Fibroblast of pulmonary artery (primary cell): ENCODE data around the gene TTLL8.

Experiments used
- DNase-seq: peaks from one replicate; pipeline ENCODE4 v3.0.0-alpha.2; 2010; ENCODE audit warnings: low read depth
- H3K4me3 ChIP-seq: replicated peaks from 2 replicates; pipeline ENCODE4 v1.5.1; 2011; ENCODE audit warnings: low read depth, mild to moderate bottlenecking, control low read depth, low read length, moderate library complexity
- TF ChIP-seq, protein P1 (sequence below): IDR thresholded peaks from 2 replicates; pipeline ENCODE4 v1.5.1; 2011; ENCODE audit warnings: mild to moderate bottlenecking, control low read depth, low read length, inconsistent platforms; ENCODE audit errors: missing control alignments

TTLL8 gene

DNA sequence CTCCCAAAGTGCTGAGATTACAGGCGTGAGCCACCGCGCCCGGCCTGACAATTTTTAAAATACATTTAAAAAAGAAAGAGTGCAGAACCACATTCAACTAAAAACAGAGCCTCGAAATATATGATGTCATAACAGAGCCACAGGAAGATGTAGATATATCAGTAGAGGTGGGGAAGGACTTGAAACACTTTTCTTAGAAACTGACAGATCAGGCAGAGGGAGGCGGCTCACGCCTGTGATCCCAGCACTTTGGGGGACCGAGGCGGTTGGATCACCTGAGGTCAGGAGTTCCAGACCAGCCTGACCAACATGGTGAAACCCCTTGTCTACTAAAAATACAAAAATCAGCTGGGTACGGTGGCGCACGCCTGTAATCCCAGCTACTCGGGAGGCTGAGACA, 20.1 kb upstream of the TTLL8 start:
- TF ChIP-seq, protein P1, sequence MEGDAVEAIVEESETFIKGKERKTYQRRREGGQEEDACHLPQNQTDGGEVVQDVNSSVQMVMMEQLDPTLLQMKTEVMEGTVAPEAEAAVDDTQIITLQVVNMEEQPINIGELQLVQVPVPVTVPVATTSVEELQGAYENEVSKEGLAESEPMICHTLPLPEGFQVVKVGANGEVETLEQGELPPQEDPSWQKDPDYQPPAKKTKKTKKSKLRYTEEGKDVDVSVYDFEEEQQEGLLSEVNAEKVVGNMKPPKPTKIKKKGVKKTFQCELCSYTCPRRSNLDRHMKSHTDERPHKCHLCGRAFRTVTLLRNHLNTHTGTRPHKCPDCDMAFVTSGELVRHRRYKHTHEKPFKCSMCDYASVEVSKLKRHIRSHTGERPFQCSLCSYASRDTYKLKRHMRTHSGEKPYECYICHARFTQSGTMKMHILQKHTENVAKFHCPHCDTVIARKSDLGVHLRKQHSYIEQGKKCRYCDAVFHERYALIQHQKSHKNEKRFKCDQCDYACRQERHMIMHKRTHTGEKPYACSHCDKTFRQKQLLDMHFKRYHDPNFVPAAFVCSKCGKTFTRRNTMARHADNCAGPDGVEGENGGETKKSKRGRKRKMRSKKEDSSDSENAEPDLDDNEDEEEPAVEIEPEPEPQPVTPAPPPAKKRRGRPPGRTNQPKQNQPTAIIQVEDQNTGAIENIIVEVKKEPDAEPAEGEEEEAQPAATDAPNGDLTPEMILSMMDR: no peak
- no peak overlapping the region for H3K4me3 ChIP-seq
- DNase-seq: no peak

DNA sequence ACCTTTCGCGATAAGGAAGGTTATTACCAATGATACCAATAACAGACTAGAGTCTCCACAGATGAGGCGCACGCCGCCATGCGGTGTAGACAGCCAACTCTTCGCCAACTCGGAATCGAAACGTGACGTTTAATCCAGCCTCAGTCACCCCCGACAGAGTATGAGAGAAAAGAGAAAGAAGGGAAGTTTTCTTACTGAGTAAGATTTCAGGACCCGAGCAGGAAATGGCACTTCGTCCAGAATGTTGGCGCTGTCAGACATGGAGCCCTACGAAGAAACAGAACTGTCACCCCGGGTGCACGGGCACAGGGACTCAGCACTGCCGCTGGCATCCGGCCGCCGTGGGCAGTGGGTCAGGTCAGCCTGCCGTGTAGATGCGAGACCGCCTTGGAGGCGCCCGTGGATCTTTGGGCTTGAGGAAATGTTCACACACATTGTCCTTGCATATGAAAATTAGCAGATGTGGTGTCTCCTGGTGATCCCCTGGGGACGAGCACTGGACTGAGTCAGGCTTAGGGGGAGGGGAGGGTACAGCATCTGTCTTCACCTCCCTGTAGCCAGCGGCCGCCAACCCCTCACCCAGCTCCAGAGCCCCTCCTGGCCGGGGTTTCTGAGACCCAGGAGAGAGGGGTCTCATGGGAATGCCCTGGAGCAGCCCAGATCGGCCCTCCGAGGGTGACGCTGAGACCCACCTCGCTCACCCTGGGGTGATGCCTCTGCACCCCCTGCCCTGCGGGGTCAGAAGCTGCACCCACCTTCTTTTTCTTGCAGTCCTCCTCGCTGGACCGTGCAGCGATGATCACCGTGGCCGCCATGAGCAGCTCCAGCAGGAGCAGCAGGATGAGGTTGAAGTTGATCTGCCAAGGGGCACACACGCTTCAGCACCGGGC, 18.8 kb upstream of the TTLL8 start:
- H3K4me3 ChIP-seq: no peak overlapping the region
- no peak for DNase-seq
- TF ChIP-seq, protein P1: no peak

DNA sequence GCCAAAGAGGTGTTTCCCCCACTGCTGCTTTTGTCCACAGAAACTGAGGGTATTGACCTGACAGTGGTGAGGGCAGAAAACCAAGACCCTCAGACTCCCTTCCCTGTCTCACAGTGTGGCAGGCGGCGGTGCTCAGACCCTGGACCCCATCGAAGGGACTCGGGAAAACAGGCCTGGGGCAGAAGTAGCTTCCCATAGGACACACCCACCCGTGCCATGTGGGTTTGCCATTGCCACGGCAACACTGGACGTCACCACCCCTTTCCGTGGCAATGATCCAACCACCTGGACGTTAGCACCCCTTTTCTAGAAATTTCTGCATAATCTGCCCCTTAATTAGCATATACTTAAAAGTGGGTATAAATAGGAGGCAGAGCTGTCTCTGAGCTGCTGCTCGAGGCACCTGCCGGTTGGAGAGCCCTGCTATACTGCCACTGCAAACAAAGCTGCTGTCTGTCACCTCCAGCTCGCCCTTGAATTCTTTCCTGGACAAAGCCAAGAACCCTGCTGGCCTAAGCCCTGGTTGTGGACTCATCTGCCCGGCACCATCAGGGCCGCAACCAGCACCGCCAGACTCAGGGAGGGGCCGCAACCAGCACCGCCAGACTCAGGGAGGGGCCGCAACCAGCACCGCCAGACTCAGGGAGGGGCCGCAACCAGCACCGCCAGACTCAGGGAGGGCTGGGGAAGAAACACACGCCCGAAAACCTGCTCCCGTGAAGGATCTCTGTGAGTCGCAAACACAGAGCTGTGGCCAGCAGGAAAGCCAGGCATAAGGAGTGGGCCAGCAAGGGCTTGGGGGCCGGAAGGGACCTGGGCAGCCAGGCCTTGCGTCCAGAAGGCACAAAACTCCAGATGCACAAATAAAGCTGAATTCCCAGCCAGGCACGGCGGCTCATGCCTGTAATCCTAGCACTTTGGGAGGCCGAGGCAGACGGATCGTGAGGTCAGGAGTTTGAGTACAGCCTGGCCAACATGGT, 16.7 kb upstream of the TTLL8 start:
- DNase-seq: no peak
- TF ChIP-seq, protein P1: no peak
- H3K4me3 ChIP-seq: no peak overlapping the region

DNA sequence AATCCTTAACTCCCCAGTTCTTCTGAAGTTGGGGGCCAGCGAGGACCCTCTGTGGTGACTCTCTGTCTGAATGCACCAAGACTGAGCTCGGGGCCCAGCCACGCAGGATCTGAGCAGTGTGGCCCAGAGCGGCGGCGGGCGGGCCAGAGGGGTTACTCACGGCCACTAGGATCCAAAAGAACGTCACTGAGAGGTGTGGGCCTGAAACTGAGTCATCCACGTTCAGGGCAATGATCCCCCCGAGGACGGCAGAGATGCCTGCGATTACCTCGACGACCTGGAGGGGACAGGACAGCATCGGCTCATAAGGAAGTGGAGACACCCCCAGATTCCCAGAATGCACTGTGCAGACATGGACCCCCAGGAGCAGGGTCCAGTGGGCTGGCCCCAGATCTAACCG, 16.0 kb upstream of the TTLL8 start:
- no peak overlapping the region for H3K4me3 ChIP-seq
- DNase-seq: no peak
- TF ChIP-seq, protein P1: no peak

DNA sequence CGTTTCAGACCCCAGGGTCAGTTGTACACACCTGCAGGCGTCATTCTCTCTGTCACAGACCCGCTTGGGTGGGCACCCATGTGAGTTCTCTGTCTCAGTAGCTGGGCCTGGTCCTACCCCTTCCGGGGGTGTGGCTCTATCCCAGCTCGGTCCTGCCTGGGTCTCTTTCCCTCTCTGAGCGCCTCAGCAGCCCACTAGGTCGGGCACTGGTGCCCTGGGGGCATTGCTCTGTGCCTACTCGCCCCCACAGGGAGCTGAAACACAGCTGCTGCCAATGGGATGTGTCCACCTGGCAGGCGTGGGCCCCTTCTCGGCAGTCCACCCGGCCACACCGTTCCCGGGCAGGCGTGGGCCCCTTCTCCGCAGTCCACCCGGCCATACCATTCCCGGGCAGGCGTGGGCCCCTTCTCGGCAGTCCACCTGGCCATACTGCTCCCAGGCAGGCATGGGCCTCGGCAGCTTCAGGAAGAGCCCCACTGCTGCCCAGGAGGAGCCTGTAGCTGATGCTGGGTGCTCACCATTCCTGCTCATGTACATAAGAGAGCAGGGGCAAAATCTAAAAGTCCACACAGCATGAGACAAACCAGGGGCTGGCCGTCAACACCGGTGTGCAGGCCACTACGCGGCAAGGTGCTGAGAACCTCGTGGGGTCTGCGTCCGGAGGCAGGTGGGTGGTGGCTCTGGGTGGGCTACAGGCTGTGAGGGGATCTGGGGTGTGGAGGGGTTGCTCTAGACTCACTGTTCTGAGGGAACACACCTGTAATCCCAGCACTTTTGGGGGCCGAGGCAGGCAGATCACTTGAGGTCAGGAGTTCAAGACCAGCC, 14.8 kb upstream of the TTLL8 start:
- no peak overlapping the region for H3K4me3 ChIP-seq
- TF ChIP-seq, protein P1: no peak
- no peak for DNase-seq

DNA sequence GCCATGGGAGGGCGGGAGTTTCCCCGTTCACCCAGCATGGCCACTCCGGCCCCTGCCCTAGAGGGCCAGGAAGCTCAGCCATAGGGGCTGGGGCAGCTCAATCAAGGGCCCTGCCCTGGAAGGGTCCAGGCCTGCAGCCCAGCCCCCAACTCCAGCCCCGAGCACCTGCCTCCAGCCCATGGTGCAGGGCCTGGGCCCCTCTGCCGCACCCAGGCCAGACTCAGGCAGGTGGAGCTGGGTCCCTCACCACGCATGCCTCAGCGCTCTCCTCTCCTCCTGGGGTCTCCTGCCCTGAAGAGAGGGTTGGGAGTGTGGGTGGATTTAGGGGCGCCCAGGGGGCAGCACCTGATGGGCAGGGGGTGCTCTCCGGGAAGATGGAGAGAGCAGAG, 14.1 kb upstream of the TTLL8 start:
- TF ChIP-seq, protein P1: no peak
- H3K4me3 ChIP-seq: no peak overlapping the region
- DNase-seq: no peak
